ENCODE results near the gene C1orf210. TPM values are rescaled to one million over a fixed set of nuclear protein-coding genes. Genes with fewer than 3 reads are reported as not detected.

The C1orf210 gene
- total and polyA plus RNA-seq, 11 donors = not detected

GRCh38 chr1:43292216-43292615 is 6.8 kb upstream of the C1orf210 start:
- no peak overlapping the region for H3K27ac ChIP-seq
- intact Hi-C loops (cut with DNase I) = loop anchor here in 1 of 10 donors (5.0 kb wide), 1 partner anchor 50 kb away; no protein-coding TSS in a partner anchor
- DNase-seq (no peak), ATAC-seq (no peak)
- H3K9me3 ChIP-seq = no peaks in the 10 kb centered on the region
- no peak for TF ChIP-seq CTCF (IDR thresholded peaks at IDR 0.05)
- TF ChIP-seq POLR2A (IDR thresholded peaks at IDR 0.05) = no peak
- 79 to 88% (median 84%) methylated on average over 7 of the region's 7 CpGs for WGBS, 4 donors
- no peak overlapping the region for H3K4me3 ChIP-seq
- H3K36me3 ChIP-seq = no peaks in the 10 kb centered on the region
- no peaks in the 10 kb centered on the region for H3K27me3 ChIP-seq
- peaks cover 4 to 43% (median 24%) of the 10 kb centered on the region in 12 donors for H3K4me1 ChIP-seq

GRCh38 chr1:43288785-43289706 is 3.7 kb upstream of the C1orf210 start:
- peaks cover 0 to 15% (median 4%) of the 10 kb centered on the region in 12 donors for H3K4me1 ChIP-seq
- 63 to 68% (median 67%) methylated on average over 12 of the region's 12 CpGs for WGBS, 4 donors
- H3K27me3 ChIP-seq = no peaks in the 10 kb centered on the region
- H3K27ac ChIP-seq = no peak overlapping the region
- H3K4me3 ChIP-seq = no peak overlapping the region
- no peaks in the 10 kb centered on the region for H3K36me3 ChIP-seq
- intact Hi-C loops (cut with DNase I) = no loop called here
- ATAC-seq = peak in 1 of 4 donors; percentile 28
- no peaks in the 10 kb centered on the region for H3K9me3 ChIP-seq
- DNase-seq = peak in 1 of 5 donors; percentile 7
- TF ChIP-seq CTCF (IDR thresholded peaks at IDR 0.05) = no peak
- TF ChIP-seq POLR2A (IDR thresholded peaks at IDR 0.05) = no peak

GRCh38 chr1:43288058-43288784 is 2.8 kb upstream of the C1orf210 start:
- 90 to 93% (median 92%) methylated on average over 9 of the region's 9 CpGs for WGBS, 4 donors
- Histone ChIP-seq H3K9me3 (no peaks in the 10 kb centered on the region), H3K27ac (no peak overlapping the region), H3K4me3 (no peak overlapping the region), H3K36me3 (no peaks in the 10 kb centered on the region), H3K4me1 (peaks cover 0 to 7% (median 0%) of the 10 kb centered on the region in 12 donors), H3K27me3 (no peaks in the 10 kb centered on the region)
- TF ChIP-seq POLR2A (IDR thresholded peaks at IDR 0.05) (no peak), CTCF (IDR thresholded peaks at IDR 0.05) (no peak)
- ATAC-seq (no peak), DNase-seq (peak in 1 of 5 donors; percentile 12)
- intact Hi-C loops (cut with DNase I) = no loop called here

GRCh38 chr1:43286533-43286932 is 1.2 kb upstream of the C1orf210 start:
- no peak for TF ChIP-seq POLR2A (IDR thresholded peaks at IDR 0.05)
- TF ChIP-seq CTCF (IDR thresholded peaks at IDR 0.05) = no peak
- DNase-seq (no peak), ATAC-seq (no peak)
- no peak overlapping the region for H3K4me3 ChIP-seq
- H3K27me3 ChIP-seq = no peaks in the 10 kb centered on the region
- H3K4me1 ChIP-seq = peaks cover 0 to 3% (median 0%) of the 10 kb centered on the region in 12 donors
- no peaks in the 10 kb centered on the region for H3K9me3 ChIP-seq
- H3K27ac ChIP-seq = no peak overlapping the region
- 96 to 100% (median 97%) methylated on average over 5 of the region's 5 CpGs for WGBS, 4 donors
- intact Hi-C loops (cut with DNase I) = no loop called here
- H3K36me3 ChIP-seq = no peaks in the 10 kb centered on the region
